Measurements from ENCODE around the gene MTMR1.

The MTMR1 gene

GRCh38 chrX:150692831-150693724 lies at the start of gene MTMR1:
Gene MTMR1 (plus strand): TSS chrX:150693396. CDS start chrX:150693531, 135 bp downstream.
- Histone ChIP-seq H3K79me2 (ENCODE audit: control insufficient read depth, insufficient read depth, low read length, unreplicated experiment) (peaks cover 20% of the 10 kb centered on the region), H3K4me3 (ENCODE audit: low read depth, low read length) (peak within 1 kb of the TSS; percentile 94)

GRCh38 chrX:150643958-150644357 lies 49.2 kb upstream of the MTMR1 start:
- Histone ChIP-seq H3K36me3 (ENCODE audit: insufficient read depth, low read length) (no peaks in the 10 kb centered on the region), H3K27ac (ENCODE audit: low read depth, low read length) (no peak overlapping the region), H3K79me2 (ENCODE audit: control insufficient read depth, insufficient read depth, low read length, unreplicated experiment) (no peaks in the 10 kb centered on the region), H3K27me3 (ENCODE audit: insufficient read depth, low read length) (no peaks in the 10 kb centered on the region), H2AFZ (ENCODE audit: low read length, unreplicated experiment) (no peak overlapping the region), H3K4me3 (ENCODE audit: low read depth, low read length) (no peak overlapping the region), H3K4me1 (ENCODE audit: control insufficient read depth, insufficient read depth, low read length, unreplicated experiment) (peaks cover 8% of the 10 kb centered on the region)

More at GRCh38 chrX:150692831-150693724, at the start of gene MTMR1:
- H3K27ac ChIP-seq (ENCODE audit: low read depth, low read length) = peak within 1 kb of the TSS; percentile 79
- no peaks in the 10 kb centered on the region for H3K27me3 ChIP-seq (ENCODE audit: insufficient read depth, low read length)
- H2AFZ ChIP-seq (ENCODE audit: low read length, unreplicated experiment) = peak within 1 kb of the TSS; percentile 89
- H3K4me1 ChIP-seq (ENCODE audit: control insufficient read depth, insufficient read depth, low read length, unreplicated experiment) = peaks cover 32% of the 10 kb centered on the region
- no peaks in the 10 kb centered on the region for H3K36me3 ChIP-seq (ENCODE audit: insufficient read depth, low read length)

- Histone ChIP-seq H3K36me3 (ENCODE audit: insufficient read depth, low read length) (no peaks in the 10 kb centered on the region), H3K27me3 (ENCODE audit: insufficient read depth, low read length) (no peaks in the 10 kb centered on the region), H3K4me3 (ENCODE audit: low read depth, low read length) (no peak overlapping the region), H3K4me1 (ENCODE audit: control insufficient read depth, insufficient read depth, low read length, unreplicated experiment) (peaks cover 12% of the 10 kb centered on the region), H3K79me2 (ENCODE audit: control insufficient read depth, insufficient read depth, low read length, unreplicated experiment) (no peaks in the 10 kb centered on the region), H2AFZ (ENCODE audit: low read length, unreplicated experiment) (no peak overlapping the region), H3K27ac (ENCODE audit: low read depth, low read length) (no peak overlapping the region)
Measured at GRCh38 chrX:150644422-150644821, 48.8 kb upstream of the MTMR1 start.

GRCh38 chrX:150647331-150647730 lies 45.9 kb upstream of the MTMR1 start:
- Histone ChIP-seq H3K4me3 (ENCODE audit: low read depth, low read length) (no peak overlapping the region), H3K4me1 (ENCODE audit: control insufficient read depth, insufficient read depth, low read length, unreplicated experiment) (peaks cover 20% of the 10 kb centered on the region), H3K79me2 (ENCODE audit: control insufficient read depth, insufficient read depth, low read length, unreplicated experiment) (no peaks in the 10 kb centered on the region), H3K36me3 (ENCODE audit: insufficient read depth, low read length) (no peaks in the 10 kb centered on the region), H2AFZ (ENCODE audit: low read length, unreplicated experiment) (no peak overlapping the region), H3K27ac (ENCODE audit: low read depth, low read length) (no peak overlapping the region), H3K27me3 (ENCODE audit: insufficient read depth, low read length) (no peaks in the 10 kb centered on the region)

GRCh38 chrX:150648296-150648940 lies 44.8 kb upstream of the MTMR1 start:
- H3K79me2 ChIP-seq (ENCODE audit: control insufficient read depth, insufficient read depth, low read length, unreplicated experiment) = no peaks in the 10 kb centered on the region
- H3K4me3 ChIP-seq (ENCODE audit: low read depth, low read length) = peak overlapping the region; percentile 53; the same call in 1 of the 2 replicates
- H3K27ac ChIP-seq (ENCODE audit: low read depth, low read length) = peak overlapping the region; percentile 96
- H2AFZ ChIP-seq (ENCODE audit: low read length, unreplicated experiment) = no peak overlapping the region
- H3K4me1 ChIP-seq (ENCODE audit: control insufficient read depth, insufficient read depth, low read length, unreplicated experiment) = peaks cover 20% of the 10 kb centered on the region
- H3K27me3 ChIP-seq (ENCODE audit: insufficient read depth, low read length) = no peaks in the 10 kb centered on the region
- H3K36me3 ChIP-seq (ENCODE audit: insufficient read depth, low read length) = no peaks in the 10 kb centered on the region

GRCh38 chrX:150649096-150649870 lies 43.9 kb upstream of the MTMR1 start:
- Histone ChIP-seq H3K27ac (ENCODE audit: low read depth, low read length) (peak overlapping the region; percentile 96), H3K4me3 (ENCODE audit: low read depth, low read length) (peak overlapping the region; percentile 53), H3K27me3 (ENCODE audit: insufficient read depth, low read length) (no peaks in the 10 kb centered on the region), H3K4me1 (ENCODE audit: control insufficient read depth, insufficient read depth, low read length, unreplicated experiment) (peaks cover 20% of the 10 kb centered on the region), H3K79me2 (ENCODE audit: control insufficient read depth, insufficient read depth, low read length, unreplicated experiment) (no peaks in the 10 kb centered on the region), H3K36me3 (ENCODE audit: insufficient read depth, low read length) (0 out of 2 replicates have a peak, but pooled peaks cover 3% of the 10 kb centered on the region), H2AFZ (ENCODE audit: low read length, unreplicated experiment) (peak overlapping the region; percentile 56)

- Histone ChIP-seq H3K4me1 (ENCODE audit: control insufficient read depth, insufficient read depth, low read length, unreplicated experiment) (peaks cover 20% of the 10 kb centered on the region), H2AFZ (ENCODE audit: low read length, unreplicated experiment) (no peak overlapping the region), H3K4me3 (ENCODE audit: low read depth, low read length) (no peak overlapping the region), H3K27me3 (ENCODE audit: insufficient read depth, low read length) (no peaks in the 10 kb centered on the region), H3K79me2 (ENCODE audit: control insufficient read depth, insufficient read depth, low read length, unreplicated experiment) (no peaks in the 10 kb centered on the region), H3K36me3 (ENCODE audit: insufficient read depth, low read length) (0 out of 2 replicates have a peak, but pooled peaks cover 3% of the 10 kb centered on the region), H3K27ac (ENCODE audit: low read depth, low read length) (no peak overlapping the region)
Measured at GRCh38 chrX:150651906-150652305, 41.3 kb upstream of the MTMR1 start.

GRCh38 chrX:150655788-150656187 lies 37.4 kb upstream of the MTMR1 start:
- Histone ChIP-seq H3K79me2 (ENCODE audit: control insufficient read depth, insufficient read depth, low read length, unreplicated experiment) (no peaks in the 10 kb centered on the region), H3K36me3 (ENCODE audit: insufficient read depth, low read length) (peaks cover 7% of the 10 kb centered on the region; the same call in 1 of the 2 replicates), H3K4me1 (ENCODE audit: control insufficient read depth, insufficient read depth, low read length, unreplicated experiment) (no peaks in the 10 kb centered on the region), H2AFZ (ENCODE audit: low read length, unreplicated experiment) (no peak overlapping the region), H3K4me3 (ENCODE audit: low read depth, low read length) (no peak overlapping the region), H3K27ac (ENCODE audit: low read depth, low read length) (no peak overlapping the region), H3K27me3 (ENCODE audit: insufficient read depth, low read length) (no peaks in the 10 kb centered on the region)

- H3K79me2 ChIP-seq (ENCODE audit: control insufficient read depth, insufficient read depth, low read length, unreplicated experiment) = no peaks in the 10 kb centered on the region
- H3K4me3 ChIP-seq (ENCODE audit: low read depth, low read length) = no peak overlapping the region
- no peak overlapping the region for H2AFZ ChIP-seq (ENCODE audit: low read length, unreplicated experiment)
- H3K27me3 ChIP-seq (ENCODE audit: insufficient read depth, low read length) = no peaks in the 10 kb centered on the region
- H3K4me1 ChIP-seq (ENCODE audit: control insufficient read depth, insufficient read depth, low read length, unreplicated experiment) = no peaks in the 10 kb centered on the region
- H3K36me3 ChIP-seq (ENCODE audit: insufficient read depth, low read length) = peaks cover 5% of the 10 kb centered on the region; the same call in 1 of the 2 replicates
- no peak overlapping the region for H3K27ac ChIP-seq (ENCODE audit: low read depth, low read length)
Measured at GRCh38 chrX:150663073-150663472, 30.1 kb upstream of the MTMR1 start.

- Histone ChIP-seq H2AFZ (ENCODE audit: low read length, unreplicated experiment) (no peak overlapping the region), H3K27me3 (ENCODE audit: insufficient read depth, low read length) (no peaks in the 10 kb centered on the region), H3K36me3 (ENCODE audit: insufficient read depth, low read length) (peaks cover 5% of the 10 kb centered on the region; the same call in 1 of the 2 replicates), H3K4me3 (ENCODE audit: low read depth, low read length) (no peak overlapping the region), H3K4me1 (ENCODE audit: control insufficient read depth, insufficient read depth, low read length, unreplicated experiment) (no peaks in the 10 kb centered on the region), H3K79me2 (ENCODE audit: control insufficient read depth, insufficient read depth, low read length, unreplicated experiment) (no peaks in the 10 kb centered on the region), H3K27ac (ENCODE audit: low read depth, low read length) (no peak overlapping the region)
Measured at GRCh38 chrX:150664290-150664689, 28.9 kb upstream of the MTMR1 start.

All from ACC112 (cell line).